Activated T-cell treated with anti-CD3 and anti-CD28 coated beads, Interleukin-2, amount 50 U/mL, for 72 hours (primary cell): ENCODE results near the gene MAN2A1. TPM values are rescaled to one million over a fixed set of nuclear protein-coding genes. Genes with fewer than 3 reads are reported as not detected.

Source experiments
- ATAC-seq, 2 donors: fragments of 150-1000 bp; cut with Tn5 transposase; replicated peaks in 1 of 2; 2 replicates each; pipeline ENCODE4 v1.10.0; 2021; ENCODE audit warnings: moderate library complexity in 2 of 2, mild to moderate bottlenecking in 1 of 2
- DNase-seq, 2 donors: peaks; one replicate each; pipeline ENCODE4 v3.0.0; 2021 to 2022; ENCODE audit warnings: mixed read lengths in 1 of 2
- H3K27ac Mint-ChIP-seq: one replicate; pipeline ENCODE4 v1.8.0; 2022; ENCODE audit warnings: mild to moderate bottlenecking, moderate library complexity, mixed read lengths
- H3K27me3 Mint-ChIP-seq: one replicate; pipeline ENCODE4 v1.8.0; 2022; ENCODE audit warnings: low read depth, mixed read lengths
- H3K36me3 Mint-ChIP-seq, 2 donors: one replicate each; pipeline ENCODE4 v1.8.0; 2022; ENCODE audit warnings: mixed read lengths in 2 of 2, mild to moderate bottlenecking in 1 of 2; ENCODE audit not compliant: insufficient read depth in 2 of 2
- H3K4me1 Mint-ChIP-seq: one replicate; pipeline ENCODE4 v1.8.0; 2022; ENCODE audit warnings: low read depth, mixed read lengths
- H3K4me3 Mint-ChIP-seq, 2 donors: one replicate each; pipeline ENCODE4 v1.8.0; 2022; ENCODE audit warnings: mild to moderate bottlenecking in 2 of 2, mixed read lengths in 2 of 2, moderate library complexity in 2 of 2
- H3K9me3 Mint-ChIP-seq, 2 donors: one replicate each; pipeline ENCODE4 v1.8.0; 2022; ENCODE audit warnings: mixed read lengths in 2 of 2
- total RNA-seq, 2 donors: library from RNA; stranded (reverse); gene quantifications; one replicate each; pipeline ENCODE4 v1.2.3, GENCODE V29; 2022

MAN2A1 gene
- total RNA-seq, 2 donors from 2014 or later = 47.4 to 48.8 TPM

DNA sequence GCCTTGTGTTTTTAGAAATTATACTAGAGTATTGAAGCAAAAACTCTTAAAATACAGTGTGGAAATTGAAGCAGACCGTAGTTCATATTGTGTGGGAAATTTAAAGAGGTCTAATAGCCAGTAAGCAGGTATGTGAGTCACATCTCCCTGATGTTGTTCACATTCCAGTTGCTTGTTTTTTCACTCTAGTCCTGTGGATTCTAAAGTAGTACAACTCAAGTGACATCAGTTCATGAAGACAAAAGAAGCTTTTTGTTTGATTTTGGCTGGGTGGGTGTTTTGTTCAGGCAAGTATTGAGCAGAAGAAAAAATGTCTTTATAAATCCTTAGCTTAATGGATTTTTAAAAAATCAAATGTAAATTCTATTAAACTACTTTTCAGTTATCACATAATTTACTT is 216.2 kb downstream of the MAN2A1 start:
- no peak overlapping the region for H3K4me3 Mint-ChIP-seq
- ATAC-seq (no peak), DNase-seq (no peak)
- H3K27me3 Mint-ChIP-seq = no peaks in the 10 kb centered on the region
- H3K9me3 Mint-ChIP-seq = peaks cover 0 to 5% of the 10 kb centered on the region in 2 donors
- H3K4me1 Mint-ChIP-seq = no peaks in the 10 kb centered on the region
- H3K27ac Mint-ChIP-seq = no peak overlapping the region
- H3K36me3 Mint-ChIP-seq = no peaks in the 10 kb centered on the region

- H3K4me1 Mint-ChIP-seq = no peaks in the 10 kb centered on the region
- H3K27ac Mint-ChIP-seq = no peak overlapping the region
- no peaks in the 10 kb centered on the region for H3K36me3 Mint-ChIP-seq
- H3K4me3 Mint-ChIP-seq = no peak overlapping the region
- H3K27me3 Mint-ChIP-seq = no peaks in the 10 kb centered on the region
- peaks cover 0 to 5% of the 10 kb centered on the region in 2 donors for H3K9me3 Mint-ChIP-seq
- no peak for ATAC-seq
- DNase-seq = no peak
These were observed 217.5 kb downstream of the MAN2A1 start for GRCh38 chr5:109907189-109907588.

DNA sequence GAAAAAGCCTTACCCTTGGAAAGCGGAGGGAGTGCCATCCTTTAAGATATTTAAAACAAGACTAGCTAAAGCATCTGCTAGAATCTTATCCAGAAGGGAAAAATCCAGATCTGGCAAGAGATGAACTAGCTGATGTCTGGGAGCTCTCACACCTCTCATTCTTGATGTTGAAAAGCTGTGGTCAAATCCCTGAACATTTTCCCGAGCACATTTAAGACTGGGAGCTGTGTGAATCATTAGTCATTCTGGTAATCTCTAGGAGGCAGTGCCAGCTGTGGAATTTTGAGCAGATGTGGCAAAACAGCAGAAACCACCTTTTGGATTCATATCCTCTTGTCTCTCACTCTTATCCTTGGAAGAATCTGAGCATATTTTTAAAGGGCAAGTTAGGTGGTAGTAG is 218.0 kb downstream of the MAN2A1 start:
- ATAC-seq (no peak), DNase-seq (no peak)
- Mint-ChIP-seq H3K36me3 (no peaks in the 10 kb centered on the region), H3K9me3 (peaks cover 0 to 5% of the 10 kb centered on the region in 2 donors), H3K4me1 (no peaks in the 10 kb centered on the region), H3K27me3 (no peaks in the 10 kb centered on the region), H3K27ac (no peak overlapping the region), H3K4me3 (no peak overlapping the region)

GRCh38 chr5:109908366-109908765 is 218.6 kb downstream of the MAN2A1 start:
- ATAC-seq = no peak
- Mint-ChIP-seq H3K27me3 (no peaks in the 10 kb centered on the region), H3K9me3 (peaks cover 0 to 5% of the 10 kb centered on the region in 2 donors), H3K4me3 (no peak overlapping the region), H3K27ac (no peak overlapping the region), H3K36me3 (no peaks in the 10 kb centered on the region), H3K4me1 (no peaks in the 10 kb centered on the region)
- no peak for DNase-seq

DNA sequence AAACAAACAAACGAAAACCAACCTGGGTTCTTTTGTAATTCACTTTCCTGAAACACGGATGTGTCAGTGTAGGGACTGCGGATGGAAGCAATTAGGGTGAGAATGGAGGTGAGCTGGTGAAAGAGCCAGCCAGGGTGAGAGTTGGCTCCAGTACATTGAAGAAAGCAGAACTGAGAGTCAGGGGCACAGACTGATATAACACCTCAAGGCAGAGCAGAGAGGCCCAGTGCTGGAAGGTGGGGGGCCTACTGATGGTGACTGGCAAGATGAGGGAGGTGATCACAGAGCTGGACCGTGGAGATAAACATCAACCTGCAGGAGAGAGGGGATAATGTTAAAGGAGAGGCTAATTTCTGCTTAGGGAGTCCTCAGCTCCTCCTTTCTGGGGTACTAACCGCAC is 221.1 kb downstream of the MAN2A1 start:
- DNase-seq (no peak), ATAC-seq (no peak)
- no peaks in the 10 kb centered on the region for H3K27me3 Mint-ChIP-seq
- no peaks in the 10 kb centered on the region for H3K36me3 Mint-ChIP-seq
- peaks cover 0 to 5% of the 10 kb centered on the region in 2 donors for H3K9me3 Mint-ChIP-seq
- no peak overlapping the region for H3K27ac Mint-ChIP-seq
- H3K4me1 Mint-ChIP-seq = peaks cover 9% of the 10 kb centered on the region
- no peak overlapping the region for H3K4me3 Mint-ChIP-seq

- no peaks in the 10 kb centered on the region for H3K36me3 Mint-ChIP-seq
- no peak for DNase-seq
These were observed 222.0 kb downstream of the MAN2A1 start for GRCh38 chr5:109911731-109912130.

DNA sequence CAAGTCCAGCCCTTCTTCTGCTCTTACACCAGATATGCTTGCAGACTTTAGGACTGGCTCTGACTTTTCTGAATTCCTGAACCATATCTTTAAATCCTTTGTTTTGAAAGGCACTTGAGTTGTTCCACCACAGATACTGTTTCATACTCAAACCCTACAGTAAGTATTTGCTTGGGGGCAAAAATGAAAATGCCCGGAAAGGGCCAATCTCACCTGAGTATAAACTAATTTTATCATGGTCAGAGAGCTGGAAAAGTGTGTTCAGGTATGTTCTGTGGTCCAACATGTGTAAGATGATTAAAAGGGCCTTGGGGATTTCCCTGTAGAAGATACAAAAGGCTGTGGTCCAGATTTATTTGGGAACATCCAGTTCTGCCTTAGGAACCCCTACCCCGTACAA is 225.2 kb downstream of the MAN2A1 start:
- Mint-ChIP-seq H3K36me3 (peaks cover 1 to 4% of the 10 kb centered on the region in 2 donors), H3K9me3 (peaks cover 0 to 1% of the 10 kb centered on the region in 2 donors), H3K27me3 (no peaks in the 10 kb centered on the region), H3K4me1 (peaks cover 9% of the 10 kb centered on the region), H3K4me3 (no peak overlapping the region), H3K27ac (no peak overlapping the region)
- DNase-seq (no peak), ATAC-seq (no peak)

More at GRCh38 chr5:109911731-109912130, 222.0 kb downstream of the MAN2A1 start:
- ATAC-seq = no peak
- Mint-ChIP-seq H3K4me1 (peaks cover 9% of the 10 kb centered on the region), H3K27me3 (no peaks in the 10 kb centered on the region), H3K4me3 (no peak overlapping the region), H3K9me3 (peaks cover 0 to 5% of the 10 kb centered on the region in 2 donors), H3K27ac (no peak overlapping the region)

GRCh38 chr5:109916481-109917153 is 226.9 kb downstream of the MAN2A1 start:
- Mint-ChIP-seq H3K27ac (no peak overlapping the region), H3K27me3 (no peaks in the 10 kb centered on the region), H3K4me1 (peaks cover 20% of the 10 kb centered on the region), H3K9me3 (peaks cover 0 to 1% of the 10 kb centered on the region in 2 donors), H3K36me3 (peaks cover 1 to 5% of the 10 kb centered on the region in 2 donors), H3K4me3 (no peak overlapping the region)
- ATAC-seq = no peak
- no peak for DNase-seq
